Measurements from ENCODE around the gene COA8.

The COA8 gene

GRCh38 chr14:103625356-103626095 lies 62.8 kb downstream of the COA8 start:
- peak; percentile 66 for DNase-seq

GRCh38 chr14:103626146-103626850 lies 63.5 kb downstream of the COA8 start:
- peak; percentile 94 for DNase-seq

- peak; percentile 40 for DNase-seq
Observed at GRCh38 chr14:103627073-103628025, 64.6 kb downstream of the COA8 start.

- peak; percentile 84 for DNase-seq
Observed at GRCh38 chr14:103628221-103628683, 65.5 kb downstream of the COA8 start.

- peak; percentile 77 for DNase-seq
Observed at GRCh38 chr14:103628684-103629502, 66.1 kb downstream of the COA8 start, which contains the start of gene KLC1. KLC1 (plus strand) TSS chr14:103629211; CDS start chr14:103654565, 25,354 bp downstream.

- DNase-seq, result peak; percentile 45
Observed at GRCh38 chr14:103629503-103630121, 66.9 kb downstream of the COA8 start.

- no peak for DNase-seq
Observed at GRCh38 chr14:103630364-103631108, 67.8 kb downstream of the COA8 start.

GRCh38 chr14:103633391-103633790 lies 70.6 kb downstream of the COA8 start:
- no peak for DNase-seq

GRCh38 chr14:103634156-103634555 lies 71.4 kb downstream of the COA8 start:
- DNase-seq, result no peak

- no peak for DNase-seq
Observed at GRCh38 chr14:103638594-103638993, 75.8 kb downstream of the COA8 start.

All from DMS53 (cell line).